Measurements from ENCODE around the gene COG5.
"Not testable (repeated sequence)": the region's sequence is repeated elsewhere in the genome, so short reads cannot be mapped to it uniquely, and the experiment has no call there.

Gene COG5

GRCh38 chr7:107230334-107230733, 333.4 kb downstream of the COG5 start:
- Histone ChIP-seq H3K79me1 (ENCODE audit: low read length) (no peaks in the 10 kb centered on the region), H3K4me3 (ENCODE audit: low read length) (no peak overlapping the region), H2AK5ac (ENCODE audit: low read length) (no peak overlapping the region), H3K56ac (ENCODE audit: low read length) (no peak overlapping the region), H4K8ac (ENCODE audit: low read depth, low read length) (no peak overlapping the region), H2BK15ac (replicated peaks; ENCODE audit: low read depth) (no peak overlapping the region), H3K4me2 (ENCODE audit: low read length) (no peak overlapping the region), H4K5ac (ENCODE audit: low read length) (no peak overlapping the region), H3K27me3 (ENCODE audit: insufficient read depth, low read length, poor library complexity) (no peaks in the 10 kb centered on the region), H3K27ac (ENCODE audit: low read depth, low read length) (no peak overlapping the region), H3K4me1 (ENCODE audit: control insufficient read depth, low read depth, low read length) (peaks cover 4% of the 10 kb centered on the region), H3K4ac (ENCODE audit: low read depth, low read length) (no peak overlapping the region), H3K9ac (ENCODE audit: low read length) (no peak overlapping the region), H2BK5ac (ENCODE audit: low read length) (no peak overlapping the region), H2BK120ac (ENCODE audit: low read depth, low read length) (no peak overlapping the region), H3K79me2 (ENCODE audit: control insufficient read depth, insufficient read depth, low read length) (no peaks in the 10 kb centered on the region), H3K18ac (ENCODE audit: low read length) (no peak overlapping the region), H3K36me3 (ENCODE audit: control insufficient read depth, insufficient read depth, low read length) (no peaks in the 10 kb centered on the region), H3K23ac (ENCODE audit: low read length) (no peak overlapping the region)
- DNase-seq = no peak
- no CpG with 5 or more reads among the region's 3 CpGs for WGBS (ENCODE audit: extremely low coverage, insufficient coverage, low lambda C conversion rate)

GRCh38 chr7:107228291-107228690, 335.4 kb downstream of the COG5 start:
- Histone ChIP-seq H3K79me1 (ENCODE audit: low read length) (no peaks in the 10 kb centered on the region), H3K27ac (ENCODE audit: low read depth, low read length) (no peak overlapping the region), H3K4me1 (ENCODE audit: control insufficient read depth, low read depth, low read length) (peaks cover 4% of the 10 kb centered on the region), H3K4me3 (ENCODE audit: low read length) (no peak overlapping the region), H3K9ac (ENCODE audit: low read length) (no peak overlapping the region), H3K79me2 (ENCODE audit: control insufficient read depth, insufficient read depth, low read length) (no peaks in the 10 kb centered on the region), H2BK120ac (ENCODE audit: low read depth, low read length) (no peak overlapping the region), H2BK5ac (ENCODE audit: low read length) (no peak overlapping the region), H4K5ac (ENCODE audit: low read length) (no peak overlapping the region), H3K27me3 (ENCODE audit: insufficient read depth, low read length, poor library complexity) (no peaks in the 10 kb centered on the region), H3K4me2 (ENCODE audit: low read length) (no peak overlapping the region), H3K56ac (ENCODE audit: low read length) (no peak overlapping the region), H2AK5ac (ENCODE audit: low read length) (no peak overlapping the region), H4K8ac (ENCODE audit: low read depth, low read length) (no peak overlapping the region), H3K4ac (ENCODE audit: low read depth, low read length) (no peak overlapping the region), H3K36me3 (ENCODE audit: control insufficient read depth, insufficient read depth, low read length) (no peaks in the 10 kb centered on the region), H3K18ac (ENCODE audit: low read length) (no peak overlapping the region), H2BK15ac (replicated peaks; ENCODE audit: low read depth) (no peak overlapping the region), H3K23ac (ENCODE audit: low read length) (no peak overlapping the region)
- no CpG with 5 or more reads among the region's 2 CpGs for WGBS (ENCODE audit: extremely low coverage, insufficient coverage, low lambda C conversion rate)
- DNase-seq = no peak

- Histone ChIP-seq H3K79me1 (ENCODE audit: low read length) (no peaks in the 10 kb centered on the region), H3K27ac (ENCODE audit: low read depth, low read length) (no peak overlapping the region), H3K18ac (ENCODE audit: low read length) (no peak overlapping the region), H3K23ac (ENCODE audit: low read length) (no peak overlapping the region), H3K4me3 (ENCODE audit: low read length) (no peak overlapping the region), H2AK5ac (ENCODE audit: low read length) (no peak overlapping the region), H3K79me2 (ENCODE audit: control insufficient read depth, insufficient read depth, low read length) (no peaks in the 10 kb centered on the region), H2BK15ac (replicated peaks; ENCODE audit: low read depth) (no peak overlapping the region), H3K56ac (ENCODE audit: low read length) (no peak overlapping the region), H3K9ac (ENCODE audit: low read length) (no peak overlapping the region), H3K4me1 (ENCODE audit: control insufficient read depth, low read depth, low read length) (no peaks in the 10 kb centered on the region), H3K27me3 (ENCODE audit: insufficient read depth, low read length, poor library complexity) (no peaks in the 10 kb centered on the region), H4K8ac (ENCODE audit: low read depth, low read length) (no peak overlapping the region), H3K4ac (ENCODE audit: low read depth, low read length) (no peak overlapping the region), H2BK5ac (ENCODE audit: low read length) (no peak overlapping the region), H4K5ac (ENCODE audit: low read length) (no peak overlapping the region), H2BK120ac (ENCODE audit: low read depth, low read length) (no peak overlapping the region), H3K4me2 (ENCODE audit: low read length) (no peak overlapping the region), H3K36me3 (ENCODE audit: control insufficient read depth, insufficient read depth, low read length) (no peaks in the 10 kb centered on the region)
- no CpG with 5 or more reads among the region's 5 CpGs for WGBS (ENCODE audit: extremely low coverage, insufficient coverage, low lambda C conversion rate)
- DNase-seq = no peak
Measured at GRCh38 chr7:107224374-107225223, 339.1 kb downstream of the COG5 start.

- not testable (repeated sequence) for DNase-seq; H3K23ac ChIP-seq (ENCODE audit: low read length); H3K9ac ChIP-seq (ENCODE audit: low read length); H3K27ac ChIP-seq (ENCODE audit: low read depth, low read length); H4K5ac ChIP-seq (ENCODE audit: low read length); H3K36me3 ChIP-seq (ENCODE audit: control insufficient read depth, insufficient read depth, low read length); H3K4me1 ChIP-seq (ENCODE audit: control insufficient read depth, low read depth, low read length); H3K79me1 ChIP-seq (ENCODE audit: low read length); H3K4ac ChIP-seq (ENCODE audit: low read depth, low read length); H3K4me3 ChIP-seq (ENCODE audit: low read length); H3K18ac ChIP-seq (ENCODE audit: low read length); H3K56ac ChIP-seq (ENCODE audit: low read length); H3K4me2 ChIP-seq (ENCODE audit: low read length); H2BK5ac ChIP-seq (ENCODE audit: low read length); H2AK5ac ChIP-seq (ENCODE audit: low read length); H3K27me3 ChIP-seq (ENCODE audit: insufficient read depth, low read length, poor library complexity); H2BK15ac ChIP-seq (replicated peaks; ENCODE audit: low read depth); H2BK120ac ChIP-seq (ENCODE audit: low read depth, low read length); H4K8ac ChIP-seq (ENCODE audit: low read depth, low read length); H3K79me2 ChIP-seq (ENCODE audit: control insufficient read depth, insufficient read depth, low read length)
- WGBS (ENCODE audit: extremely low coverage, insufficient coverage, low lambda C conversion rate) = no CpG with 5 or more reads among the region's 6 CpGs
Measured at GRCh38 chr7:107220806-107221205, 342.9 kb downstream of the COG5 start.

GRCh38 chr7:107220356-107220755, 343.4 kb downstream of the COG5 start:
- Histone ChIP-seq H3K79me1 (ENCODE audit: low read length) (no peaks in the 10 kb centered on the region), H3K4me2 (ENCODE audit: low read length) (no peak overlapping the region), H2BK120ac (ENCODE audit: low read depth, low read length) (no peak overlapping the region), H2BK5ac (ENCODE audit: low read length) (no peak overlapping the region), H3K79me2 (ENCODE audit: control insufficient read depth, insufficient read depth, low read length) (no peaks in the 10 kb centered on the region), H4K8ac (ENCODE audit: low read depth, low read length) (no peak overlapping the region), H3K27me3 (ENCODE audit: insufficient read depth, low read length, poor library complexity) (no peaks in the 10 kb centered on the region), H3K9ac (ENCODE audit: low read length) (no peak overlapping the region), H4K5ac (ENCODE audit: low read length) (no peak overlapping the region), H3K4me3 (ENCODE audit: low read length) (no peak overlapping the region), H3K18ac (ENCODE audit: low read length) (no peak overlapping the region), H3K36me3 (ENCODE audit: control insufficient read depth, insufficient read depth, low read length) (no peaks in the 10 kb centered on the region), H3K27ac (ENCODE audit: low read depth, low read length) (no peak overlapping the region), H2AK5ac (ENCODE audit: low read length) (no peak overlapping the region), H3K4me1 (ENCODE audit: control insufficient read depth, low read depth, low read length) (no peaks in the 10 kb centered on the region), H3K23ac (ENCODE audit: low read length) (no peak overlapping the region), H3K4ac (ENCODE audit: low read depth, low read length) (no peak overlapping the region), H3K56ac (ENCODE audit: low read length) (no peak overlapping the region), H2BK15ac (replicated peaks; ENCODE audit: low read depth) (no peak overlapping the region)
- DNase-seq = peak; percentile 10
- no CpG with 5 or more reads among the region's 5 CpGs for WGBS (ENCODE audit: extremely low coverage, insufficient coverage, low lambda C conversion rate)

All from mesendoderm (in vitro differentiated cells).